ENCODE results near the gene GLOD5.

GLOD5 gene

DNA sequence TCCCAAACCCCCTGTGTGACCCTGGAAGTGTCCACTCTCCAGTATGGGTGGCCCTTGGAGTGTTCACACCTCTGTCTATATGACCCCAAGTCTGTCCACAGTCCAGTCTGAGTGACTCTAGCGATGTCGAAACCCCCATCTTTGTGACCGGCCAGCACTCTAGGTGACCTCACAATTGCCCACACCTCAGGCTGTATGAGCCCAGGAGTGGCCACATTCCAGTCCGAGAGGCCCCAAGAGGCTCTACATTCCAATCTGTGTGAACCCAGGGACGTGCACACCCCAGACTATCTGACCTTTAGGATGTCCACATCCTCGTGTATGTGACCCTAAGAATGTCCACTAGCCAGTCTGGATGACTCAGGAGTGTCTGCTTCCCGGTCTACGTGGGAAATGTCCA is 7.3 kb upstream of the GLOD5 start:
- DNase-seq = no peak

- DNase-seq = no peak
Measured at GRCh38 chrX:48769230-48769629, 7.7 kb downstream of the GLOD5 start.

GRCh38 chrX:48770296-48770695 is 8.7 kb downstream of the GLOD5 start:
- DNase-seq = no peak

- no peak for DNase-seq
Measured at GRCh38 chrX:48772602-48773001, 11.1 kb downstream of the GLOD5 start.

GRCh38 chrX:48776818-48777439 is 15.4 kb downstream of the GLOD5 start:
- DNase-seq = no peak

DNA sequence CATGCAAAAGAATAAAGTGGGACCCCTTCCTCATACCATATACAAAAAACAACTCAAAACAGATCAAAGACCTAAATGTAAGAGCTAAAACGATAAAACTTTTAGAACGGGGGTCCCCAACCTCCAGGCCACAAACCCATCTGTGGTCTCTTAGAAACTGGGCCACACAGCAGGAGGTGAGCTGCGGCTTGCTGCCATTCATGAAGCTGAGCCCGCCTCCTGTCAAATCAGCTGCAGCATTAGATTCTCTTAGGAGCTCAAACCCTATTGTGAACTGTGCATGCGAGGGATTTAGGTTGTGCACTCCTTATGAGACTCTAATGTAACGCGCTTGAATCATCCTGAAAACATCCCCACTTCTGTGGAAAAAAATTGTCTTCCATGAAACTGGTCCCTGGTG is 17.9 kb downstream of the GLOD5 start:
- no peak for DNase-seq

DNA sequence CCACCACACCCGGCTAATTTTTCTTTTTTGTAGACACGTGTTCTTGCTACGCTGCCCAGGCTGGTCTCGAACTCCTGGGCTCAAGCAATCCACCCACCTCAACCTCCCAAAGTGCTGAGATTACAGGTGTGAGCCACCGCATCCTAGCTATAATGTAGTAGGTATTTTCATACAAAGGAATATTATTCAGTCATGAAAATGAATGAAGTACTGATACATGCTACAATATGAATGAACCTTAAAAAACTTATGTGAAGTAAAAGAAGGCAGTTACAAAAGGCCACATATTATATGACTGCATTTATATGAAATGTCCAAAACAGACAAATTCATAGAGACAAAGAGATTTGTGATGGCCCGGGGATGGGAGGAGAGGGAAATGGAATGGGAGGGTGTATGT is 20.2 kb downstream of the GLOD5 start:
- DNase-seq = no peak

DNA sequence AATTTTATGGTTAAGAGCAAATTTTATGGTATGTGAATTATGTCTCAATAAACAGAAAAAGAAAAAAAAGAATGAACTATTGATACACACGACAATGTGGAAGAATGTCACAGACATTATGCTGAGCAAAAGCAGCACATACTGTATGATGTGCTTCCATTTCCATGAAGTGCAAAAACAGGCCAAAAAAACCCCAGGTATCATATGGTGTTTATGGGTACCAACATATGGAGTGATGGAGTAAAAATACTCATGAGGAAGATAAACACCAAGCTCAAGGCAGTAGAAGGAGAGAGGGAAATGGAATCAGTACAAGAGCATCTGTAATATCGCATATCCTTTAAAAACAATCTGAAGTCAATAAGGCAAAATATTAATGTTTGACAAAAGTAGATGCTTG is 20.7 kb downstream of the GLOD5 start:
- DNase-seq = no peak

GRCh38 chrX:48782795-48783194 is 21.2 kb downstream of the GLOD5 start:
- DNase-seq = no peak

- no peak for DNase-seq
Measured at GRCh38 chrX:48784726-48785125, 23.2 kb downstream of the GLOD5 start.

- no peak for DNase-seq
Measured at GRCh38 chrX:48785186-48785539, 23.6 kb downstream of the GLOD5 start.

DNA sequence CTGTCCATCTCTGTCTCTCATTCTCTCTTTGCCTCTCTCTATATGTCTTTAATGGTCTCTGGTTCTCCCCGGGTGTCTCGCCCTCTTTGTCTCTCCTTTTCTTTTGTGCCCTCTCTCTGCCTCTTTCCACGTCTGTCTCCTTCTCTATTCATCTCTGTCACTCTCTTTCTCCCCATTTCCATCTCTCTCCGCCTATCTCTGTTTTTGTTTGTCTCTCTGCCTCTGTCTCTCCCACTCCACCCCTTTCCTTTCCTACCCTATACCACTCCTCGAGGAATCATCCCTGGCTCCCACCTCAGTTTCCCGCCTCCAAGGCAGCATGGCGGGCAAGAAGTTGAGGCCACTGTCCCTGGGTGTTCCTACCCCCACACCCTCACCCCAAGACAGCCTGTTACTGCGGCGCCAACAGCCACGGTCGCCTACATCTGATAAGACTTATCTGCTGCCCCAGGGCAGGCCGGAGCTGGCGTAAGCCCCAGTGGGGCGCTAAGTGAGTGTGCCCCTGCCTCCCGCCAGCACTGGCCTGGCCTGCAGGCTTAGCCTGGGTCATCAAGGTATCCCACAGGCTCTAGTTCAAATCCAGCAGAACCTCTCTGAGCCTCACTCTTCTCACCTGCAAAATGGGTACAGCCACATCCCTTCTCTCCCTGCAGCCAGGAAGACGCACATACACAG is 24.1 kb downstream of the GLOD5 start:
- DNase-seq = no peak

- no peak for DNase-seq
Measured at GRCh38 chrX:48786341-48786800, 24.8 kb downstream of the GLOD5 start, which contains the start of gene GATA1. GATA1 (plus strand) TSS chrX:48786590; CDS start chrX:48791110, 4,520 bp downstream.

- no peak for DNase-seq
Measured at GRCh38 chrX:48786825-48787504, 25.4 kb downstream of the GLOD5 start.

DNA sequence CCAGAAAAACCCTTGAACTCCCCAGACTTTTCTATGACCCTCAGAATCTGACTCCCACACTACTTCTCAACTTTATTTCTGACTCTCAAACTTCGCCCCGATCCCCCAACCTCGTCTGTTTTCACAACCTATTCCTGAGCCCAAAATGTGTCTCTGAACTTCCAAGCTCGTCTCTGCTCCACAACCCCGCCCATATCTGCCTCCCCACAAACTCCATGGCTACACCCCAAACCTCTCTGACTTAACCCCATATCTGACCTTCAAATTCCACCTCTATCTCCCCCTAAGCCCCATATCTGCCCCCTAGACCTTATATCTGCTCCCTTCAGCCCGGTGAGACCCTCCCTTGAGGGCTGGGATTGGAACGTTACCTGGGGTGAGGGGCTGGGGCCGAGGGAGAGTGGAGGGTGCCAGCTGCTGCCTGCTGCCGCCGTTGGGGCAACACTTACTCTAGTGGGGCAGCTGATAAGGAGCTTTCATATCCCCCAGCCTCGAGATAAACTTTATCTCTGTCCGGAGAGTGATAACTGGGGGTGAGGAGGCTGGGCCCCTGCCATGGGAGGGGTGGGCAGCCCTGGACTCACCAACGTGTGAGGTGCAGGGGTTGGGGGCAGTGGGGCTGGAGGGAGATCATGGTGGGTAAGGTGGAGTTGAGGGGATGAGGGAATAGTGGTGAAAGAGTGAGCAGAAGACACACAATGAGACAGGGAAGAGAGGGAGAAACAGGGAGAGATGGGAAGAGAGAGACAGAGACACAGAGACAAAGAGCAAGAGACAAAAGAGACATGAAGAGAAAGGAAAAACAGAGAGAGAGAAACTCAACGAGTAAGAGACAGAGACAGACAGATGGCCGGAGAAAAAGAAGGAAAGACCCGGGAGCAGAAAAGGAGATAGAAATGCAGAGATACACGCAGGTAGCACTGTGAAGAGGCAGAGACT is 26.2 kb downstream of the GLOD5 start:
- no peak for DNase-seq

GRCh38 chrX:48789366-48790220 is 28.0 kb downstream of the GLOD5 start:
- no peak for DNase-seq

DNA sequence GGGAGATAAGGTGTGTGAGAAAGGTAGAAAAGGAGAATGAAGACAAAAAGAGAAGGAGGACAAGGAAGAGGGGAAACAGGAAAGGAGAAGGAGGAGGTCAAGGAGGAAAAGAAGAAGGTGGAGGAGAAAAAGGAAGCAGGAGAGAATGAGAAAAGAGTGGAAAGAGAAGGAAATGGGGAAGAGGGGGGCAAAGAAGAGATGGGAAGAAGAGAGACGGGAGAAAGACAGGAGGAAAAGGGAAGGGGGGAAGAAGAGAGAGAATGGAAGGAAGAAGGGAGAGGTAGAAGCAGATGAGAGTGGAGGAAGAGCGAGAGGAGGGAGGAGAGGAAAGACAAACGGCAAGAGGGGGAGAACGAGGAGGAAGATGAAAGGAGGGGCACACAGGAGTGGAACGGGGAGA is 28.9 kb downstream of the GLOD5 start:
- no peak for DNase-seq

DNA sequence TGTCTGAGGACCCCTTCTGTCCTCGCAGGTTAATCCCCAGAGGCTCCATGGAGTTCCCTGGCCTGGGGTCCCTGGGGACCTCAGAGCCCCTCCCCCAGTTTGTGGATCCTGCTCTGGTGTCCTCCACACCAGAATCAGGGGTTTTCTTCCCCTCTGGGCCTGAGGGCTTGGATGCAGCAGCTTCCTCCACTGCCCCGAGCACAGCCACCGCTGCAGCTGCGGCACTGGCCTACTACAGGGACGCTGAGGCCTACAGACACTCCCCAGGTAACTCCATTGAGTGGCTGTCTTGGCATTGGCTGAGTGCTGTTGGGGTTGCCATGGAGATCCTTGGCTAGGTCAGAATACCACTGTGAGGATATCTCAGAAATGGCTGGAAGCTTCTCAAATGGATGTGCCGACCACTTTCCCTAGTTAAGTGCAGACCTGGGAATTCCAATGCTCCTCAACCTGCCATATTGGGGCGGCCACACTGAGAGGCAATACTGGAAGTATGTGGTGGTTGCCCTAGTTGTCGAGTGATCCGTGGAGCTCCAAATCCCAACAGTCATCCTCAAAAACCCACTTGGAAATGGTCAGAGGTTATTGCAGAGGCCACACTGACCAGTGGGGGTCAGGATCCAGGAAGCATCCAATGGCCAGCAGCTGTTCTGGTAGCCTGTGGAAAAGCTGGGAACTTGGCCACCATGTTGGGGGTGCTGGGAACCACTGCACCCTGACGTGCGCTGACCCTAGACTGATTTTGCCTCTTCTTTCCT is 29.7 kb downstream of the GLOD5 start:
- DNase-seq = no peak

GRCh38 chrX:48792219-48792618 is 30.7 kb downstream of the GLOD5 start:
- DNase-seq = no peak

DNA sequence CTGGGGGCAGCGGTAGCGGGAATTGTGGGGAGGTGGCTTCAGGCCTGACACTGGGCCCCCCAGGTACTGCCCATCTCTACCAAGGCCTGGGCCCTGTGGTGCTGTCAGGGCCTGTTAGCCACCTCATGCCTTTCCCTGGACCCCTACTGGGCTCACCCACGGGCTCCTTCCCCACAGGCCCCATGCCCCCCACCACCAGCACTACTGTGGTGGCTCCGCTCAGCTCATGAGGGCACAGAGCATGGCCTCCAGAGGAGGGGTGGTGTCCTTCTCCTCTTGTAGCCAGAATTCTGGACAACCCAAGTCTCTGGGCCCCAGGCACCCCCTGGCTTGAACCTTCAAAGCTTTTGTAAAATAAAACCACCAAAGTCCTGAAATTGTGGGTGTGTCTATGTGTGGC is 32.4 kb downstream of the GLOD5 start:
- no peak for DNase-seq

GRCh38 chrX:48794340-48794910 is 32.9 kb downstream of the GLOD5 start:
- DNase-seq = no peak
